ENCODE results near the gene NR2C1. TPM values are rescaled to one million over a fixed set of nuclear protein-coding genes. Genes with fewer than 3 reads are reported as not detected.

NR2C1 gene
- total RNA-seq, 1 donor from 2014 or later: 37.0 TPM

DNA sequence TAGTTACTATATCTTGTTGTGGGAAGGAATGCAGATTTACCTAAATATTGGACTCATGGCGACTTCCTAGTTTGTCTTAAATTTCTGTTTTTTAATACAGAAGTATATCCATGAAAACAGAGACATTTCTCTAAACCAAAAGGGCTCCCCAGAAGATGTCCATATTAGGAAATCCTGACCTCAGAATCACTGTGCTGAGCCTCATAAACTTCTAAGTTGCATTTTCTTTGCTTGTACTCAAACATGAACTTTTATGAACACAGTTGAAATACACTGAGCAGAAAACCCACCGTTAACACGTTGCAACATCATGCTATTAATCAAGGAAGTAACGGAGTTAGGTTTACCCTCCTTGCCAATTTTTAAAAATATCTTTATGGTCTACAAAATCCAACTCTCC lies 42.9 kb upstream of the NR2C1 start:
- H3K4me1 ChIP-seq: peaks cover 21% of the 10 kb centered on the region
- no peaks in the 10 kb centered on the region for H3K27me3 ChIP-seq
- DNase-seq (no peak), ATAC-seq (no peak)
- H3K27ac ChIP-seq: no peak overlapping the region
- H3K9me3 ChIP-seq: no peaks in the 10 kb centered on the region
- H3K4me3 ChIP-seq: no peak overlapping the region
- TF ChIP-seq CTCF (IDR thresholded peaks at IDR 0.05): no peak
- peaks cover 17% of the 10 kb centered on the region for H3K36me3 ChIP-seq
- intact Hi-C loops (cut with DNase I): loop anchor here (10.0 kb wide), 1 partner anchor 218 kb away; no protein-coding TSS in a partner anchor

GRCh38 chr12:95115641-95116040 lies 42.2 kb upstream of the NR2C1 start:
- no peak for DNase-seq
- no peak for ATAC-seq
- no peak overlapping the region for H3K4me3 ChIP-seq
- no peak overlapping the region for H3K27ac ChIP-seq
- H3K9me3 ChIP-seq: no peaks in the 10 kb centered on the region
- H3K4me1 ChIP-seq: peaks cover 21% of the 10 kb centered on the region
- H3K27me3 ChIP-seq: no peaks in the 10 kb centered on the region
- intact Hi-C loops (cut with DNase I): loop anchor here (10.0 kb wide), 1 partner anchor 219 kb away; no protein-coding TSS in a partner anchor
- TF ChIP-seq CTCF (IDR thresholded peaks at IDR 0.05): no peak
- peaks cover 24% of the 10 kb centered on the region for H3K36me3 ChIP-seq

GRCh38 chr12:95114766-95115405 lies 41.5 kb upstream of the NR2C1 start:
- Histone ChIP-seq H3K9me3 (no peaks in the 10 kb centered on the region), H3K27ac (no peak overlapping the region), H3K36me3 (peaks cover 26% of the 10 kb centered on the region), H3K4me3 (no peak overlapping the region), H3K4me1 (peaks cover 21% of the 10 kb centered on the region), H3K27me3 (no peaks in the 10 kb centered on the region)
- DNase-seq (no peak), ATAC-seq (no peak)
- intact Hi-C loops (cut with DNase I): loop anchor here (10.0 kb wide), 1 partner anchor 220 kb away; no protein-coding TSS in a partner anchor
- TF ChIP-seq CTCF (IDR thresholded peaks at IDR 0.05): no peak

DNA sequence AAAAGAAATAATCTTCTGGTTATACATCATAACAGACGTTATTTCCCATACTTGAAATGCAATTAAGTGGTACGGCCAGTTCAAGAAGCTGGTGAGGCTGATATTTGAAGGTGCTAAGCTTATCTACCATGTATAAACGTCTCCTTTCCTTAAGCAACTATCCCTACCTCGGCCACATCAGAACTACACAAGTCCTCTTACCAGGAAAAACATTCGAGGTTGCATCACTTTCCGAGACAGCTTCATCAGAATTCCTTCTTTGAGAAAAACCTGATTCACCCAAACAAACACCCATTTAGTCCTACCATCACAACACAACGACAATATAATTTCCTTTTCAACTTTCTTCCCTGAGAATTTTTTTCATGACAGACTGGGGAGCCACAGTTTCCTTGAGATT lies 33.9 kb upstream of the NR2C1 start:
- intact Hi-C loops (cut with DNase I): no loop called here
- no peak overlapping the region for H3K27ac ChIP-seq
- DNase-seq (no peak), ATAC-seq (no peak)
- no peaks in the 10 kb centered on the region for H3K9me3 ChIP-seq
- H3K27me3 ChIP-seq: no peaks in the 10 kb centered on the region
- H3K4me3 ChIP-seq: no peak overlapping the region
- peaks cover 65% of the 10 kb centered on the region for H3K36me3 ChIP-seq
- no peak for TF ChIP-seq CTCF (IDR thresholded peaks at IDR 0.05)
- H3K4me1 ChIP-seq: no peaks in the 10 kb centered on the region

DNA sequence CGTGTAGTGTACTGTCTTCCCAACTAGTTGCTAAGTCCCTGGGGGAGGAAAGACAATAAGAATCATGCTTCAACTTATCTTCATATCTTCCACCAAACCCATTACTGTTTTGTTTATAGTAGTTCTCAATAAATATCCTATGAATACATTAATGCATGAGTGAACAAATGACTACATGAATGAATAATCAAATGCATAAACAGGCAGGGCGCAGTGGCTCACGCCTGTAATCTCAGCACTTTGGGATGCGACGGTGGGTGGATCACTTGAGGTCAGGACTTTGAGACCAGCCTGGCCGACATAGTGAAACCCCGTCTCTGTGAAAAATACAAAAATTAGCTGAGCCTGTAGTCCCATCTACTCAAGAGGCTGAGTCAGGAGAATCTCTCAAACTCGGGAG lies 32.1 kb upstream of the NR2C1 start:
- H3K9me3 ChIP-seq: no peaks in the 10 kb centered on the region
- no peak overlapping the region for H3K4me3 ChIP-seq
- H3K27me3 ChIP-seq: no peaks in the 10 kb centered on the region
- ATAC-seq: no peak
- no peaks in the 10 kb centered on the region for H3K4me1 ChIP-seq
- DNase-seq: no peak
- peaks cover 50% of the 10 kb centered on the region for H3K36me3 ChIP-seq
- H3K27ac ChIP-seq: no peak overlapping the region
- intact Hi-C loops (cut with DNase I): no loop called here
- no peak for TF ChIP-seq CTCF (IDR thresholded peaks at IDR 0.05)

Data from upper lobe of right lung (tissue), 1 donor.